ENCODE measurements around the gene DNAH12.
"Not testable (repeated sequence)": the region's sequence is repeated elsewhere in the genome, so short reads cannot be mapped to it uniquely, and the experiment has no call there.

GRCh38 chr3:57356275-57356674 is 187.9 kb downstream of the DNAH12 start:
- TF ChIP-seq EGR1 (IDR thresholded peaks at IDR 0.05; ENCODE audit: low read depth in 2 of 2); MAX (IDR thresholded peaks at IDR 0.05); CTCF (IDR thresholded peaks at IDR 0.05; ENCODE audit: low read depth, low read length, missing input control); RXRA (IDR thresholded peaks at IDR 0.05); SP1 (IDR thresholded peaks at IDR 0.05): not testable (repeated sequence)
